ENCODE data around the gene CREG2. TPM values are rescaled to one million over a fixed set of nuclear protein-coding genes. Genes with fewer than 3 reads are reported as not detected.

The CREG2 gene
- total and polyA plus RNA-seq, 2 donors (not counting 1 experiment from before 2014, with no cell fraction given) = 0.10 TPM; not detected in 1

GRCh38 chr2:101402630-101403029, 15.3 kb upstream of the CREG2 start:
- CTCF ChIA-PET = interaction anchor here (1.3 to 1.7 kb wide), 2 partner anchors 14 to 17 kb away, joined by 3 to 4 read pairs; no protein-coding TSS in a partner anchor
- WGBS (ENCODE audit: insufficient coverage) = 53% methylated on average over 6 of the region's 6 CpGs

DNA sequence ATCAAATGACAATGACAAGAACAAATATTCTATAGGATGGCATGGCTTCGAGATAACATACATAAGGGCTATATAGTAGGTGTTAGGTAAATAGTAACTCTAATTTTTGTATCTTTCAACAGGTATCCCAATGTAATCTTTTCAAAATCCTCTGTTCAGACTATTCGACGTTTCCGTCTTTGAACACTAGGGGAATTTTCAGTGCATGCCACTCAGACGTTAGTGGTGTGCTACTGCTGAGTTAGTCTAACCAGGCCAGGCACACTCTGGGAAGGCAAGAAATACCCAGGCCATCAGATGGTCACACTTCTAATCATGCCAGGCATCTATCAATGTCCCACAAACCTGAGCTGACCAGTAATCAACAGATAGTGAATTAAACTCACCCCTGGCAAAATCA, 14.6 kb upstream of the CREG2 start:
- H3K4me1 ChIP-seq (ENCODE audit: control insufficient read depth in 2 of 2, insufficient read depth in 2 of 2, low read length in 2 of 2) = peaks cover 64 to 74% of the 10 kb centered on the region in 2 donors
- TF ChIP-seq EZH2 (IDR thresholded peaks at IDR 0.05; ENCODE audit: borderline replicate concordance, insufficient read depth, low read depth, low read length, poor library complexity, severe bottlenecking) = no peak
- TF ChIP-seq, protein P1, sequence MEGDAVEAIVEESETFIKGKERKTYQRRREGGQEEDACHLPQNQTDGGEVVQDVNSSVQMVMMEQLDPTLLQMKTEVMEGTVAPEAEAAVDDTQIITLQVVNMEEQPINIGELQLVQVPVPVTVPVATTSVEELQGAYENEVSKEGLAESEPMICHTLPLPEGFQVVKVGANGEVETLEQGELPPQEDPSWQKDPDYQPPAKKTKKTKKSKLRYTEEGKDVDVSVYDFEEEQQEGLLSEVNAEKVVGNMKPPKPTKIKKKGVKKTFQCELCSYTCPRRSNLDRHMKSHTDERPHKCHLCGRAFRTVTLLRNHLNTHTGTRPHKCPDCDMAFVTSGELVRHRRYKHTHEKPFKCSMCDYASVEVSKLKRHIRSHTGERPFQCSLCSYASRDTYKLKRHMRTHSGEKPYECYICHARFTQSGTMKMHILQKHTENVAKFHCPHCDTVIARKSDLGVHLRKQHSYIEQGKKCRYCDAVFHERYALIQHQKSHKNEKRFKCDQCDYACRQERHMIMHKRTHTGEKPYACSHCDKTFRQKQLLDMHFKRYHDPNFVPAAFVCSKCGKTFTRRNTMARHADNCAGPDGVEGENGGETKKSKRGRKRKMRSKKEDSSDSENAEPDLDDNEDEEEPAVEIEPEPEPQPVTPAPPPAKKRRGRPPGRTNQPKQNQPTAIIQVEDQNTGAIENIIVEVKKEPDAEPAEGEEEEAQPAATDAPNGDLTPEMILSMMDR (IDR thresholded peaks at IDR 0.05) = no peak
- no peak overlapping the region for H3K4me3 ChIP-seq (ENCODE audit: control extremely low read depth in 1 of 5, extremely low read depth in 1 of 5, insufficient read depth in 1 of 5, low read depth in 2 of 5, low read length in 4 of 5)
- intact Hi-C loops (cut with micrococcal nuclease) = loop anchor here (1.0 to 10.0 kb wide), 2 partner anchors 13 to 387 kb away; no protein-coding TSS in a partner anchor
- H3K4me2 ChIP-seq (replicated peaks; ENCODE audit: low read depth, low read length, poor library complexity, severe bottlenecking) = peak overlapping the region; percentile 65
- H3K27me3 ChIP-seq (replicated peaks in 1 of 4; ENCODE audit: control extremely low read depth in 1 of 4, control insufficient read depth in 3 of 4, insufficient read depth in 4 of 4, low read length in 3 of 4) = no peaks in the 10 kb centered on the region
- 78% methylated on average over 4 of the region's 5 CpGs for WGBS (ENCODE audit: insufficient coverage)
- Mint-ChIP-seq H3K4me1 (peaks cover 62% of the 10 kb centered on the region), H3K4me3 (peak overlapping the region; percentile 78), H3K27me3 (no peaks in the 10 kb centered on the region), H3K9me3 (ENCODE audit: insufficient read depth) (no peaks in the 10 kb centered on the region), H3K27ac (peak overlapping the region; percentile 89)
- ATAC-seq (ENCODE audit: low read depth) = no peak
- no peaks in the 10 kb centered on the region for H3K9me3 ChIP-seq (ENCODE audit: control extremely low read depth in 1 of 3, control insufficient read depth in 2 of 3, insufficient read depth in 1 of 3, low read length in 2 of 3)
- no peaks in the 10 kb centered on the region for H3K79me2 ChIP-seq (ENCODE audit: control insufficient read depth, insufficient read depth, low read length)
- no peak overlapping the region for H3K9ac ChIP-seq (ENCODE audit: low read length)
- POLR2A ChIA-PET = no interaction called here
- no peak overlapping the region for H3K27ac ChIP-seq (ENCODE audit: low read length in 2 of 2)
- no peaks in the 10 kb centered on the region for H3K36me3 ChIP-seq (replicated peaks in 1 of 2; ENCODE audit: control extremely low read depth in 1 of 2, control insufficient read depth in 1 of 2, extremely low read depth in 1 of 2, insufficient read depth in 2 of 2, low read length in 1 of 2)
- peak; percentile 29 for DNase-seq
- no peak overlapping the region for H2AFZ ChIP-seq (ENCODE audit: insufficient read depth, low read depth, low read length, poor library complexity, severe bottlenecking)
- no peaks in the 10 kb centered on the region for H4K20me1 ChIP-seq (ENCODE audit: control insufficient read depth, insufficient read depth, low read length, poor library complexity, severe bottlenecking)
- CTCF ChIA-PET = interaction anchor here (1.3 to 4.0 kb wide), 3 partner anchors 13 to 17 kb away, joined by 3 to 23 read pairs (median 8); no protein-coding TSS in a partner anchor

More at GRCh38 chr2:101402630-101403029, 15.3 kb upstream of the CREG2 start:
- Mint-ChIP-seq H3K4me1 (peaks cover 62% of the 10 kb centered on the region), H3K27ac (no peak overlapping the region), H3K9me3 (ENCODE audit: insufficient read depth) (no peaks in the 10 kb centered on the region), H3K4me3 (no peak overlapping the region), H3K27me3 (no peaks in the 10 kb centered on the region)
- Histone ChIP-seq H2AFZ (ENCODE audit: insufficient read depth, low read depth, low read length, poor library complexity, severe bottlenecking) (no peak overlapping the region), H4K20me1 (ENCODE audit: control insufficient read depth, insufficient read depth, low read length, poor library complexity, severe bottlenecking) (no peaks in the 10 kb centered on the region), H3K4me3 (ENCODE audit: control extremely low read depth in 1 of 5, extremely low read depth in 1 of 5, insufficient read depth in 1 of 5, low read depth in 2 of 5, low read length in 4 of 5) (no peak overlapping the region), H3K9me3 (ENCODE audit: control extremely low read depth in 1 of 3, control insufficient read depth in 2 of 3, insufficient read depth in 1 of 3, low read length in 2 of 3) (no peaks in the 10 kb centered on the region), H3K27ac (ENCODE audit: low read length in 2 of 2) (no peak overlapping the region), H3K9ac (ENCODE audit: low read length) (no peak overlapping the region), H3K36me3 (replicated peaks in 1 of 2; ENCODE audit: control extremely low read depth in 1 of 2, control insufficient read depth in 1 of 2, extremely low read depth in 1 of 2, insufficient read depth in 2 of 2, low read length in 1 of 2) (no peaks in the 10 kb centered on the region), H3K4me2 (replicated peaks; ENCODE audit: low read depth, low read length, poor library complexity, severe bottlenecking) (no peak overlapping the region), H3K79me2 (ENCODE audit: control insufficient read depth, insufficient read depth, low read length) (no peaks in the 10 kb centered on the region), H3K4me1 (ENCODE audit: control insufficient read depth in 2 of 2, insufficient read depth in 2 of 2, low read length in 2 of 2) (peaks cover 64 to 74% of the 10 kb centered on the region in 2 donors), H3K27me3 (replicated peaks in 1 of 4; ENCODE audit: control extremely low read depth in 1 of 4, control insufficient read depth in 3 of 4, insufficient read depth in 4 of 4, low read length in 3 of 4) (no peaks in the 10 kb centered on the region)
- no peak for TF ChIP-seq EZH2 (IDR thresholded peaks at IDR 0.05; ENCODE audit: borderline replicate concordance, insufficient read depth, low read depth, low read length, poor library complexity, severe bottlenecking)
- TF ChIP-seq, protein P1 (IDR thresholded peaks at IDR 0.05) = no peak
- ATAC-seq (ENCODE audit: low read depth) (no peak), DNase-seq (no peak)
- POLR2A ChIA-PET = no interaction called here
- intact Hi-C loops (cut with micrococcal nuclease) = loop anchor here (10.0 kb wide), 1 partner anchor 388 kb away; no protein-coding TSS in a partner anchor

Measured in B cell (primary cell).